AG09309 (cell line): ENCODE results near the gene SRPK2.
"Not testable (repeated sequence)": the region's sequence is repeated elsewhere in the genome, so short reads cannot be mapped to it uniquely, and the experiment has no call there.

Experiments
- DNase-seq: peaks from one replicate; pipeline ENCODE4 v3.0.0-alpha.2; 2010; ENCODE audit warnings: low read depth
- H3K4me3 ChIP-seq: 2 replicates; pipeline ENCODE4 v1.5.1; 2011; ENCODE audit warnings: mild to moderate bottlenecking, low read depth, low read length, moderate library complexity; ENCODE audit not compliant: control insufficient read depth
- CTCF ChIP-seq: IDR thresholded peaks from 2 replicates; pipeline ENCODE4 v1.5.1; 2011; ENCODE audit warnings: mild to moderate bottlenecking, low read depth, low read length, inconsistent platforms; ENCODE audit not compliant: insufficient read depth, control insufficient read depth; ENCODE audit errors: missing control alignments

The SRPK2 gene

GRCh38 chr7:105413887-105414437, 25.2 kb upstream of the SRPK2 start:
- DNase-seq: no peak
- TF ChIP-seq CTCF: no peak
- no peak overlapping the region for H3K4me3 ChIP-seq

DNA sequence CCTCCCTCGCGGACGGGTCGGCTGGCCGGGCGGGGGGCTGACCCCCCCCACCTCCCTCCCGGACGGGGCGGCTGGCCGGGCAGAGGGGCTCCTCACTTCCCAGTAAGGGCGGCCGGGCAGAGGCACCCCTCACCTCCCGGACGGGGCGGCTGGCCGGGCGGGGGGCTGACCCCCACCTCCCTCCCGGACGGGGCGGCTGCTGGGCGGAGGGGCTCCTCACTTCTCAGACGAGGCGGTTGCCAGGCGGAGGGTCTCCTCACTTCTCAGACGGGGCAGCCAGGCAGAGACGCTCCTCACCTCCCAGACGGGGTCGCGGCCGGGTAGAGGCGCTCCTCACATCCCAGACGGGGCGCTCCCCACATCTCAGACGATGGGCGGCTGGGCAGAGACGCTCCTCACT, 22.1 kb upstream of the SRPK2 start:
- DNase-seq, H3K4me3 ChIP-seq: not testable (repeated sequence)

DNA sequence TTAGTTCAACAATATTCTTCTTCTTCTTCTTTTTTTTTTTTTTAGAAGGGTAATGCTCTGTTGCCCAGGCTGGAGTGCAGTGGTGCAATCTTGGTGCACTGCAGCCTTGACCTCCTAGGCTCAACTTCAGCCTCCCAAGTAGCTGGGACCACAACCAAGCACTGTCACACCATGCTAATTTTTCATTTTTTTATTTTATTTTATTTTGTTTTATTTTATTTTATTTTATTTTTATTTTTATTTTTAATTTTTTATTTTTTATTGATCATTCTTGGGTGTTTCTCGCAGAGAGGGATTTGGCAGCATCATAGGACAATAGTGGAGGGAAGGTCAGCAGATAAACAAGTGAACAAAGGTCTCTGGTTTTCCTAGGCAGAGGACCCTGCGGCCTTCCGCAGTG, 21.1 kb upstream of the SRPK2 start:
- DNase-seq, H3K4me3 ChIP-seq: not testable (repeated sequence)

DNA sequence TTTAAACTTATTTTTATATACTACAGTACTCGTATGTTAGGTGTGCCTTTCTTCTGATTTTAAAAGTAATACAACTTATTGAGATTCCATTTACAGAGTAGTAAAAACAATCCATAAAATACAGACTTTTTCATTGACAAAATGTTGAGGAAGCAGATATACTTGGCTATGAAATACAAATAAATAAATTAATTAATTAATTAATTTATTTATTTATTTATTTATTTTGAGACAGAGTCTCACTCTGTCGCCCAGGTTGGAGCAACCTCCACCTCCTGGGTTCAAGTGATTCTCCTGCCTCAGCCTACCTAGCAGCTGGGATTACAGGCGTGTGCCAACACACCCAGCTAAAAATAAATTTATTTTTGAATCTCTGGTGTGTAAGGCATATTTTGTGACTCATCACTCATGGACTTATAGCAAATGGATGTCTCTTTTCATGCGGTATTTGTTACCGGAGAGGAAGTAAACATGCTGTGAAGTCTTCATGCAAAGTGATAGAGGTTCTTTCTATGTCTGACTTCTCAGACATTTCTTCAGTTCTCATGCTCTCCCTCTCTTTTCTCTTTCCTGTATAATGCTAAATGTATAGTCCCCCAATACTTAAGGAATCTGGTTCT, 20.2 kb upstream of the SRPK2 start:
- DNase-seq: no peak
- H3K4me3 ChIP-seq: no peak overlapping the region
- TF ChIP-seq CTCF: no peak

DNA sequence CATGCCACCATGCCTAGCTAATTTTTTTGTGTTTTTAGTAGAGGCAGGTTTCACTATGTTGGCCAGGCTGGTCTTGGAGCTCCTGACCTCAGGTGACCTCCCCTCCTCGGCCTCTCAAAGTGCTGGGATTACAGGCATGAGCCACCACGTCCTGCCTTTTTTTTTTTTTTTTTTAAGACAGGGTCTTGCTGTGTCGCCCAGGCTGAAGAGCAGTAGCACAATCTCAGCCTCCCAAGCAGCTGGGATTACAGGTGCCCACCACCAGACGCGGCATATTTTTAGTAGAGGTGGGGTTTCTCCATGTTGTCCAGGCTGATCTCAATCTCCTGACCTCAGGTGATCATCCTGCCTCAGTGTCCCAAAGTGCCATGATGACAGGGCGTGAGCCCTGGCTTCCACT, 14.4 kb upstream of the SRPK2 start:
- no peak for TF ChIP-seq CTCF
- DNase-seq: no peak
- H3K4me3 ChIP-seq: no peak overlapping the region

- TF ChIP-seq CTCF: no peak
- H3K4me3 ChIP-seq: no peak overlapping the region
- no peak for DNase-seq
Measured at GRCh38 chr7:105402221-105403095, 13.7 kb upstream of the SRPK2 start.

DNA sequence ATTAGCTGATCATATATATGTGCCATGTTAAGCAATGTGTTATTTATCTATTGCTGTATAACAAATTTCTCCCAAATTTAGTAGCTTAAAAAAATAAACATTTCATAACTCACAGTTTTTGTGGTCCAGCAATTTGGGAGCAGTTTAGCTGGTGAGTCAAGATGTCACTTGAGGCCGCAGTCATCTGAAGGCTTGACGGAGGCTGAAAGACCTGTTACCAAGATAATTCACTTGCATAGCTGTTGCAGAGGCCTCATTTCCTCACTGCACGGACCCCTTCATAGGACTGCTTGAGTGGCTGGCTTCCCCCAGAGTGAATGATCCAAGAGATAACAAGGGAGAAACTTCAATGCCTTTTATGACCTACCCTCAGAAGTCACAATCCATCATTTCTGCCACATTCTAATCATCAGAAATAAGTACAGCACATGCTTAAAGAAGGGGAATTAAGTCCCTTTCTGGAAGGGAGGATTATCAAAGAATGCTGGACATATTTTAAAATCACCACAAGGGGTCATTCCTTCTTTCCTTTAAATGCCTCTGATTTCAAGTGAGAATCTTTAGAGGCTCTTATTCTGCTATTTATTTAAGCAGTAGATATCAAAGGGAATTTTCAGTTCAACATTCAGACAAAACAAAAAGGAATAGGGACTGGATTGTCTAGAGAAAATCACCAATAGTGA, 10.5 kb upstream of the SRPK2 start:
- DNase-seq: no peak

More for the DNA sequence above, 10.5 kb upstream of the SRPK2 start:
- H3K4me3 ChIP-seq: no peak overlapping the region
- peak; percentile 25 for TF ChIP-seq CTCF
